NCI-H226 (cell line): ENCODE measurements around the gene NCOA1.
"Not testable (repeated sequence)": the region's sequence is repeated elsewhere in the genome, so short reads cannot be mapped to it uniquely, and the experiment has no call there.

Experiments
- DNase-seq: peaks from one replicate; pipeline ENCODE4 v3.0.0-alpha.2; 2015

NCOA1 gene

GRCh38 chr2:24586955-24587354 is 95.9 kb downstream of the NCOA1 start:
- no peak for DNase-seq

- DNase-seq: no peak
Observed at GRCh38 chr2:24588294-24588693, 97.2 kb downstream of the NCOA1 start.

GRCh38 chr2:24592441-24593100 is 101.5 kb downstream of the NCOA1 start:
- no peak for DNase-seq

DNA sequence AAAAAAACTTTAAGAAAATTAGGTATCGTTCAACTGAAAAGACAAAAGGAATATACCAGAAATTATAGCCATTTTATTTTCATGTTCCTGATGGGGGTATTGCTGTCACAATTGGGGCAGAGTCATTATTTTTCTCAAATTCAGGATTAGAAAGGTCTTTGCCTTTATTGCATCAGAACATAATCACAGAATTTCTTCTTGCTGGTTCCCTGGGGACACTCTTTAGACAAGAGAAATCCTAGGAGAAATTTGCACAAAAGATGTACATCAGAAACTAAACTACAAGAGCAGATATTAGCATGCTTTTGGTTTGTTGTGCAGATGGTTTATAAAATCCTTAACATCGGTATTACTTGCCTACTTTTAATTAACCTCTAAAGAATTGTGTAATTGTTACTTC is 103.2 kb downstream of the NCOA1 start:
- no peak for DNase-seq

- DNase-seq: peak; percentile 33
Observed at GRCh38 chr2:24597181-24597870, 106.3 kb downstream of the NCOA1 start.

DNA sequence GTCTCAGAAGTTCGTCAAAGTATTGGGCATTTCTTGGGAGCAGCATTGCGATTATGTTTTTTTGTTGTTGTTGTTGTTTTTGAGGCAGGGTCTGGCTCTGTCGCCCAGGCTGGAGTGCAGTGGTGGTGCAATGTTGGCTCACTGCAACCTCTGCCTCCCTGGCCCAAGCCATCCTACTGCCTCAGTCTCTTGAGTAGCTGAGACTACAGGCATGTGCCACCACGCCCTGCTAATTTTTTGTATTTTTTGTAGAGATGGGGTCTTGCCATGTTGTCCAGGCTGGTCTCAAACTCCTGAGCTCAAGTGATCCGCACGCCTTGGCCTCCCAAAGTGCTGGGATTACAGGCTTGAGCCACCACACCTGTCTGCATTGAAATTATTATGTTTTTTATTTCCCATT is 109.1 kb downstream of the NCOA1 start:
- not testable (repeated sequence) for DNase-seq

DNA sequence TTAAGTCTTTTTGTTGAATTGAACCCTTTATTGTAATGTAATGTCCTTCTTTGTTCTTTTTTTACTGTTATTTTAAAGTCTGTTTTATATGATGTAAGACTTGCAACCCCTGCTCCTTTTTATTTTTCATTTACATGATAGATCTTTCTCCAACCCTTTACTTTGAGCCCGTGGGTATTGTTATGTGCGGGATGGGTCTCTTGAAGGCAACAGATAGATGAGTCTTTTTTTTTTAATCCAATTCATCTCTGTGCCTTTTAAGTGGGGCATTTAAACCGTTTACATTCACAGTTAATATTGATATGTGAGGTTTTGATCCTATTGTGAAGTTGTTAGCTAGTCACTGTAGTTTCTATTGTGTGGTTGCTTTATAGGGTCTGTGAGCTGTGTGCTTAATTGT is 120.6 kb downstream of the NCOA1 start:
- DNase-seq: no peak

DNA sequence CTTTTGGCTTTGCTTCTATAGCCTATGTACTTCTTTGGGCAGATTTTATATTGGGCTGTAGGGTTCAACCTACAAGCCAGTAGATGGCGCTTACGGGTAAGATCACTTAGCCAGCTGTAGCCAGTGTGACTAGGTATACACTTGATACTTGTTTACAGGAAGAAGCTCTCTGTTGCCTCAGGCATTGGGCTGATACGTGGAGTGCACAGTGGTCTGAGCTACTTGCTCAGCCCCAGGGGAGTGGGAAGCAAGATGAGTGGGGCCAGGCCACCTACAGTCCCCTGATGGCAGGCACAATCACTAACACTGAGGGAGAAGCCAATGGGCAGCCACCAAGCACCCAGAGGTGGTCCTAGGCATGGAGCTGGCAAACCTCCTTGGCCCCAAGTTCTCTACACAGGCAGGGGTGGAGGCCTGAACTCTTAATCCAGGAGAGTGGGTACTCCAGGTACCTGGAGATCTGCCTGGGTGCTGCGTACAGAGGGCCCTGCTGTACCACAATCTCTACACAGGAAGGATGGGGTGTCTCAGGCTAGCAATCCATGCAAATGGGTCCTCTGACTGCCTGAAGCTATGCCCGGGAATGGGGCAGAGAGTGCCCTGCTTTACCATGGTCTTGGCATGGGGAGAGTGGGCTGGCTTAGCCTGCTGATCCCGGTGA is 122.2 kb downstream of the NCOA1 start:
- DNase-seq: peak; percentile 51

- DNase-seq: no peak
Observed at GRCh38 chr2:24616616-24617015, 125.6 kb downstream of the NCOA1 start.

DNA sequence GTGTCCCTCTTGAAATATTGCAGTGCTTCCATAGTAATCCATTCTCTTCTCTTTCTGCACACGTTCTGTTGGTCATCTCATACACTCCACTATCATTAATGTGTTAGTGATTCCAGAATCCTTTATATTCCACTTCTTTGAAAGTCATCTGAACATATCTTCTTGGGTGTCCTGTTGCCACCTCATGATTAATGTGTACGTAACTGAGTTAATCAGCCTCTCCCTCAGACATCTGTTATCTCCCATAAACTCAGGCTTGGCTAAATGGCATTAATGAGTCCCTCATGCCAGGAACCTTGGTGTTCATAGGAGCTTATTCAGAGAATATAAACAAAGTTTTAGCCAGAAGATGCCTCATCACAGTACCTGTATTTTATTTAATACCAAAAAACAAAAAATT is 126.4 kb downstream of the NCOA1 start:
- no peak for DNase-seq

DNA sequence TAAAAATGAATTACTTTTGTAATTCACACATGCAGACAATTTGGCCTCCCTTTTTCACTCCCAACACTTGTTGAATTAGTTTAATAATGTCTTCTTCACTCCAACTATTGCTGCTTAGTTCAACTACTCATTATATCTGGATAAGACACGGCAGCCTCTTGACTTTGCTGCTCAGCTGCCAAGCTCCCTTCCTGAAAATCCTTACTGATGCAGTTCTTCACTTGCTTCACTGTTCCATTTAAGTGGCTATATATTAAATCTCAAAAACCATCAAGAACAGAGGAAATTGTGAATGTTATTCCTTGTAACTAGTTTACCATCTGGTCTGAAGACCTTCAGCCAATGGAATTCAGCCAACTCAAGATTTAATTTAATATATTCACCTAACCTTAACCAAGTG is 127.1 kb downstream of the NCOA1 start:
- no peak for DNase-seq

DNA sequence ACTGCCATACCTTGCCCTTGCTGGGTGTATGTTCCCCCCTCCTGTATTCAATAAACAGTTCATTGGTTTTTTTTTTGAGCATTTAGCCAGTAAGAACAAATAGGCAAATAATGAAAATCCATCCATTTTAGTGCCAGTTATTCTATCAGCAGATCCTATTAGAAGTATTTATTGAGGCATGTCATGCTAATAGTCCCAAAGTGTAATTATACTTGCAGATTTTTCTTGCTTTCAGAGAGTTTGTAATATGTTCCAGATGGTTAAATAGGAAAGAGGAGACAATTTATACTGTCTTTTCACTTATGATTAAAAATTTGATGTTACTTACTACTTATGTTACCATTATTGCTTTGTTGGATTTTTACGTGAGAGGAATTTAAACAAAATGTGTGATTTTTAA is 127.6 kb downstream of the NCOA1 start:
- no peak for DNase-seq

DNA sequence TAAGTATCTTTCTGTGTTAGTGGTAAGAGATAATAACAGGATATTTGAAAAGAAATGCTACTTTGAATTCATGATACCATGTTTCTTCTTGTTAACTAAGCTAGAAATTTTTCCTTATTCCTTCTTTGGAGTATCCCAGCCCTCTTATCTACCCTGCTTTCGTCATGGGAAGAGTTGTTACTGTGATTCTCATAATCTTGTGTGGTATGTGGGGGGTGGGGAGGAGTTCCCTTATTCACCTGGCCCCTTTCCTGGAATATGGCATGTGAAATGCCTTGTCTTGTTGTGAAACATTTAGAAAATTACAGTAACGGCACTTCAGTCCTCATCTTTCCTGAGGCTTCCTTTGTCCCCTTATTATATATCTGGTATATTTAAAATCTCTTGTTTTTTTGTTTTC is 129.9 kb downstream of the NCOA1 start:
- DNase-seq: peak; percentile 88

DNA sequence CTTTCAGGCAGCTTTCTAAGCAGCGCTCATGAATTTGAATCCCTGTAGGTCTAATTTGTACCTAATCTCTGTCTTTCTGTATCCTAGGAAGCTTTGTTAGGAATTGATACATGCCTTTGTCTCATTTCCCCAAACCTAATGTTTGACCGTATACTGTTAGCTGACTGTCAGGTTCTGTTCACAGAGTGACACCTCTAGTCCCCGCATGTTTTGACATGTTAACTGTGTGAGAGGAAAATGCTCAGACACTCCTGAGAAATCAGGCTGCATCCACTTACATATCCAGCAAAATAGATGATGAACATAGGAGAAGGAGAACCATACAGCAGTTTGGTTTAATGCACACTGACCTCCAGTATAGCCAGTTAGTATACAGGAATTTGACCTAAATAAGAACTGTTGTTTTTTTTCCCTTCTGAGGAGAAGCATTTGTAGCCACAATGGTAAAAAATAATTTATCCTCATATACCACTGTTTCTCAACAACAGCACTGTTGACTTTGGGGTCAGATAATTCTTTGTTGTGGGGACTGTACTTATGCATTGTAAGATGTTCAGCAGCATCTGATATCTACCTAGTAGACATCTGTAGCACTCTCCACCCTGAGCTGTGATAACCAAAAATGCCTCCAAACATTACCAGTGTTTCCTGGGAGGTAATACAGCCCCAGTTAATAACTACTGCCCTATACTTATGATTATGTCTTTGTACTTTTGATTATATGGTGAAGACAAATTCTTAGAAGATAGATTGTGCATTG is 130.9 kb downstream of the NCOA1 start:
- DNase-seq: no peak

- no peak for DNase-seq
Observed at GRCh38 chr2:24623535-24623934, 132.5 kb downstream of the NCOA1 start.

DNA sequence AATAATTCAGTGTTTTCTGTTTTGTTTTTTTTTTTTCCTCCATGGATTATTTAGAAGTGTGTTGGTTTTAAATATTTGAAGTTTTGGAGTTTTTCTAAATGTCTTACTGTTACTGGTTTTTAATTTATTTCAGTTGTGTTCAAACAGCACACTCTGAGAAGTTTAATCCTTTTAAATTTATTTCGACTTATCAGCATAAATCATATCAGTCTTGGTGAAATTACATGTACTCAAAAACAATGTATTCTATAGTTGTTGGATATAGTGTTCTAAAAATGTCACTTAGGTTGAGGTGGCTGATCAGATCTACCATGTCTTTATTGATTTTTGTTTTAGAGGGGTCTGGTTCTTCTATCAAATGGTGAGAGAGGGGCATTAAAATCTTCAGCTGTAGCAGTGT is 134.7 kb downstream of the NCOA1 start:
- DNase-seq: no peak

DNA sequence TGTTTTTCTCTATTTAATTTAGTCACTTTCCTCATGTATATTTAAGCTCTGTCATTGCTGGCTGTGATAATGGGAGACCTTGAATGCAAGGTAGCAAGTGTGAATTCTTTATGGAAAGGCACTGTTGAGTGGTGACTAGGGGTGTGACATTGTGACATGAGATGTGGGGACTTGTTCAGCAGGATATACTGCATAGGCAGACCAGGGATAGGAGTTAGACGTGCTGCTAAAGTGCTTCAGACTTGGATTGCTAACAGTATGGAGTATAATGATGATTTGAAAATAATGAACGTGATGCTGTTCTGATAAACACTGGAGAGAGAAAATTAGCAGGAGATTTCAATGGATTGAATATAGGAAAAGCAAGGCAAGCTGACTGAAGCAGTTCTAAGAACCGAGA is 135.1 kb downstream of the NCOA1 start:
- DNase-seq: no peak

GRCh38 chr2:24628746-24629145 is 137.7 kb downstream of the NCOA1 start:
- DNase-seq: no peak

- no peak for DNase-seq
Observed at GRCh38 chr2:24632172-24632571, 141.1 kb downstream of the NCOA1 start.

GRCh38 chr2:24635181-24635580 is 144.1 kb downstream of the NCOA1 start:
- no peak for DNase-seq

GRCh38 chr2:24638568-24638967 is 147.5 kb downstream of the NCOA1 start:
- no peak for DNase-seq

DNA sequence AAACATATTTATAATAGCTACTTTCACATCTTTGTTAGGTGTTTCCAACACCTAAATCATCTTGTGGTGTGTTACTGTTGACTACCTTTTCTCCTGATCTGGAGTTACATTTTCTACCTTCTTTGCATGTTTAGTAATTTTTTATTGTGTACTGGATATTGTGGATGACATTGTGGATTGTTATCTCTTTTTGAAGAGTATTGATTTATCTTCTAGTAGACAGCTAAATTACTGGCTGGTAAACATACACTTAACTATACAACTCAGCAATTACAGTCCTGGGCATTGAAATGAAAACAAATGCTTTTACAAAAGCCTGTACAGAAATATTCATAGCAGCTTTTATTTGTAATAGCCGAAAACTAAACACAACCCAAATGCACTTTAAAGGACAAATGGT is 151.3 kb downstream of the NCOA1 start:
- no peak for DNase-seq

DNA sequence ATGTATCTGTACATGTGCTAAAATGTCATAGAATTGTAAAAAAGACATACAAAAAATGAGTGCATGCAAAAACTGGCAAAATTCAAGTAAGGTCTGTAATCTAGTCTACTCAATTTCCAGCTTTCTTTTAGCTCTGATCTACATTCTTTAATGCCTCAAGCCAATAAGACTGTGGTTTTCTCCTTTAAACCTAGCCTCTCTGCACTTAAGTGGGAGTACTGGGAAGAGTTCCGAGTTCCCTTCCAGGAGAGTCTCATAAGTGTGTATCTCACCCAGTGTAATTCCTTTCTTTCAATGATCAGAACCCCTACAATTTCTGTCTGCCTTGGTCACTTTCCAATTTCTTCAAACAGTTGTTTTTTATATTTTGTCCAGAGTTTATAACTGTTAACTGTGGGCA is 152.0 kb downstream of the NCOA1 start:
- no peak for DNase-seq

DNA sequence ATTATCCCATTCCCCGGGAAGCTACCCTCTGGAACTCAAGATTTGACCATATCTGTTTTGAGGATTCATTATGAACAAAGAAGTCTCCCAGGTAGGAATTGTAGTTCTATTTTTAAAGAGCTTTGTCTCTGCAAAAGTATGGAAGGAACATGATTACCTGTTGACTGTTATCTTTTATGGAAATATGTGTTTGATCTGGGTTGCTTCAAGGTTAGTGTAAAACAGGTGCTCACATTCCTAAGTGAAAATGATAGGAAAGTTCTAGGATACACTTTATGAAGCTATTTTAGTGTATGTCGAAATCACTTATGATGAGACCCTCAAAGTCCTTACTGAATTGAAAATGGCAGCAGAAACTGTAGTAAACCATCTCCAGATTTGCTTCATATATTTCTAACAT is 153.0 kb downstream of the NCOA1 start:
- no peak for DNase-seq
